ENCODE measurements around the gene SNUPN. TPM values are rescaled to one million over a fixed set of nuclear protein-coding genes. Genes with fewer than 3 reads are reported as not detected.
"Not testable (repeated sequence)": the region's sequence is repeated elsewhere in the genome, so short reads cannot be mapped to it uniquely, and the experiment has no call there.

SNUPN gene
- total and polyA plus RNA-seq, 4 experiments from 2014 or later = 21.0 to 35.2 (median 24.3) TPM

GRCh38 chr15:75596703-75597345, 28.7 kb downstream of the SNUPN start:
- Histone ChIP-seq H3K27ac (ENCODE audit: low read depth, low read length) (no peak overlapping the region), H3K27me3 (ENCODE audit: insufficient read depth, low read length) (no peaks in the 10 kb centered on the region), H3K9me3 (ENCODE audit: control insufficient read depth in 1 of 2, low read length in 2 of 2) (no peaks in the 10 kb centered on the region), H3K4me1 (ENCODE audit: insufficient read depth, low read length) (peaks cover 25% of the 10 kb centered on the region), H3K4me3 (ENCODE audit: low read length in 2 of 2) (no peak overlapping the region), H3K36me3 (ENCODE audit: insufficient read depth, low read length) (peaks cover 26% of the 10 kb centered on the region)
- no peak for DNase-seq
- Mint-ChIP-seq H3K27ac (peak overlapping the region in 2 of 7 donors; percentile 7 to 50), H3K9me3 (no peaks in the 10 kb centered on the region), H3K4me1 (peaks cover 18 to 26% (median 21%) of the 10 kb centered on the region in 4 donors), H3K4me3 (no peak overlapping the region), H3K36me3 (peaks cover 50 to 52% of the 10 kb centered on the region in 2 donors), H3K27me3 (no peaks in the 10 kb centered on the region)
- CTCF ChIA-PET (ENCODE audit: partially characterized antibody) = interaction anchor here (0.6 to 3.5 kb wide), 22 partner anchors 10 to 229 kb away, joined by 3 to 31 read pairs (median 4); partner anchors contain the start of genes IMP3, PTPN9 and SNUPN
- intact Hi-C loops (cut with micrococcal nuclease) = loop anchor here (2.0 to 5.0 kb wide), 2 partner anchors 44 to 85 kb away; partner anchors contain the start of gene IMP3
- POLR2A ChIA-PET (ENCODE audit: partially characterized antibody) = interaction anchor here (1.0 to 2.8 kb wide), 5 partner anchors 10 to 43 kb away, joined by 3 to 28 read pairs (median 8); partner anchors contain the start of genes IMP3, PTPN9 and SNUPN

- CTCF ChIA-PET (ENCODE audit: partially characterized antibody) = interaction anchor here (2.0 kb wide), 1 partner anchor 16 kb away, joined by 5 read pairs; the partner anchor contains the start of gene PTPN9
- peak overlapping the region in 3 of 7 donors; percentile 24 to 35 (median 27) for H3K27ac Mint-ChIP-seq
- no peak overlapping the region for H3K4me3 Mint-ChIP-seq
- H3K9me3 Mint-ChIP-seq = no peaks in the 10 kb centered on the region
- H3K36me3 Mint-ChIP-seq = peaks cover 37 to 44% of the 10 kb centered on the region in 2 donors
- Histone ChIP-seq H3K4me3 (ENCODE audit: low read length in 2 of 2) (no peak overlapping the region), H3K9me3 (ENCODE audit: control insufficient read depth in 1 of 2, low read length in 2 of 2) (no peaks in the 10 kb centered on the region), H3K4me1 (ENCODE audit: insufficient read depth, low read length) (peaks cover 25% of the 10 kb centered on the region), H3K27me3 (ENCODE audit: insufficient read depth, low read length) (no peaks in the 10 kb centered on the region), H3K36me3 (ENCODE audit: insufficient read depth, low read length) (peaks cover 13% of the 10 kb centered on the region), H3K27ac (ENCODE audit: low read depth, low read length) (no peak overlapping the region)
- H3K4me1 Mint-ChIP-seq = peaks cover 19 to 26% (median 24%) of the 10 kb centered on the region in 4 donors
- DNase-seq = no peak
- H3K27me3 Mint-ChIP-seq = no peaks in the 10 kb centered on the region
- POLR2A ChIA-PET (ENCODE audit: partially characterized antibody) = no interaction called here
- intact Hi-C loops (cut with micrococcal nuclease) = no loop called here
These were observed 31.2 kb downstream of the SNUPN start for GRCh38 chr15:75594276-75594675.

- CTCF ChIA-PET (ENCODE audit: partially characterized antibody) = interaction anchor here (0.7 to 1.5 kb wide), 3 partner anchors 49 to 136 kb away, joined by 3 to 6 read pairs (median 3); no protein-coding TSS in a partner anchor
- intact Hi-C loops (cut with micrococcal nuclease) = loop anchor here (1.0 kb wide), 1 partner anchor 22 kb away; no protein-coding TSS in a partner anchor
- Histone ChIP-seq H3K4me1 (ENCODE audit: insufficient read depth, low read length) (peaks cover under 1% of the 10 kb centered on the region), H3K27me3 (ENCODE audit: insufficient read depth, low read length) (no peaks in the 10 kb centered on the region), H3K27ac (ENCODE audit: low read depth, low read length) (no peak overlapping the region), H3K4me3 (ENCODE audit: low read length in 2 of 2) (no peak overlapping the region), H3K9me3 (ENCODE audit: control insufficient read depth in 1 of 2, low read length in 2 of 2) (no peaks in the 10 kb centered on the region), H3K36me3 (ENCODE audit: insufficient read depth, low read length) (peaks cover 6% of the 10 kb centered on the region)
- H3K4me1 Mint-ChIP-seq = peaks cover 6 to 17% (median 10%) of the 10 kb centered on the region in 4 donors
- H3K27ac Mint-ChIP-seq = peak overlapping the region in 3 of 7 donors; percentile 57 to 59 (median 57)
- no peaks in the 10 kb centered on the region for H3K27me3 Mint-ChIP-seq
- H3K4me3 Mint-ChIP-seq = no peak overlapping the region
- H3K9me3 Mint-ChIP-seq = no peaks in the 10 kb centered on the region
- POLR2A ChIA-PET (ENCODE audit: partially characterized antibody) = no interaction called here
- H3K36me3 Mint-ChIP-seq = peaks cover 21 to 29% of the 10 kb centered on the region in 2 donors
- DNase-seq = no peak
These were observed 33.7 kb downstream of the SNUPN start for GRCh38 chr15:75591655-75592364.

- Histone ChIP-seq H3K4me1 (ENCODE audit: insufficient read depth, low read length) (no peaks in the 10 kb centered on the region), H3K27ac (ENCODE audit: low read depth, low read length) (no peak overlapping the region), H3K9me3 (ENCODE audit: control insufficient read depth in 1 of 2, low read length in 2 of 2) (no peaks in the 10 kb centered on the region), H3K27me3 (ENCODE audit: insufficient read depth, low read length) (no peaks in the 10 kb centered on the region), H3K4me3 (ENCODE audit: low read length in 2 of 2) (no peak overlapping the region), H3K36me3 (ENCODE audit: insufficient read depth, low read length) (no peaks in the 10 kb centered on the region)
- DNase-seq = no peak
- ChIA-PET CTCF (ENCODE audit: partially characterized antibody) (interaction anchor here (1.5 kb wide), 1 partner anchor 82 kb away, joined by 6 read pairs; no protein-coding TSS in a partner anchor), POLR2A (ENCODE audit: partially characterized antibody) (interaction anchor here (1.1 kb wide), 1 partner anchor 135 kb away, joined by 3 read pairs; no protein-coding TSS in a partner anchor)
- H3K27me3 Mint-ChIP-seq = no peaks in the 10 kb centered on the region
- H3K36me3 Mint-ChIP-seq = peaks cover 7 to 17% of the 10 kb centered on the region in 2 donors
- H3K4me3 Mint-ChIP-seq = no peak overlapping the region
- H3K9me3 Mint-ChIP-seq = no peaks in the 10 kb centered on the region
- peak overlapping the region in 3 of 7 donors; percentile 5 to 81 (median 50) for H3K27ac Mint-ChIP-seq
- peaks cover 0 to 11% (median 6%) of the 10 kb centered on the region in 4 donors for H3K4me1 Mint-ChIP-seq
- intact Hi-C loops (cut with micrococcal nuclease) = no loop called here
These were observed 35.3 kb downstream of the SNUPN start for GRCh38 chr15:75590239-75590638.

- Mint-ChIP-seq H3K4me1 (peaks cover 0 to 11% (median 6%) of the 10 kb centered on the region in 4 donors), H3K36me3 (peaks cover 6 to 10% of the 10 kb centered on the region in 2 donors), H3K4me3 (no peak overlapping the region), H3K27ac (peak overlapping the region in 2 of 7 donors; percentile 67 to 70), H3K27me3 (no peaks in the 10 kb centered on the region), H3K9me3 (no peaks in the 10 kb centered on the region)
- ChIA-PET POLR2A (ENCODE audit: partially characterized antibody) (interaction anchor here (1.1 to 1.9 kb wide), 2 partner anchors 10 to 134 kb away, joined by 3 to 4 read pairs; partner anchors contain the start of gene PTPN9), CTCF (ENCODE audit: partially characterized antibody) (no interaction called here)
- Histone ChIP-seq H3K4me3 (ENCODE audit: low read length in 2 of 2) (no peak overlapping the region), H3K36me3 (ENCODE audit: insufficient read depth, low read length) (no peaks in the 10 kb centered on the region), H3K27me3 (ENCODE audit: insufficient read depth, low read length) (no peaks in the 10 kb centered on the region), H3K4me1 (ENCODE audit: insufficient read depth, low read length) (no peaks in the 10 kb centered on the region), H3K27ac (ENCODE audit: low read depth, low read length) (no peak overlapping the region), H3K9me3 (ENCODE audit: control insufficient read depth in 1 of 2, low read length in 2 of 2) (no peaks in the 10 kb centered on the region)
- DNase-seq = no peak
- intact Hi-C loops (cut with micrococcal nuclease) = no loop called here
These were observed 36.5 kb downstream of the SNUPN start for GRCh38 chr15:75589071-75589470.

GRCh38 chr15:75586422-75586821, 39.1 kb downstream of the SNUPN start:
- H3K4me3 ChIP-seq (ENCODE audit: low read length in 2 of 2); H3K27me3 ChIP-seq (ENCODE audit: insufficient read depth, low read length); H3K36me3 ChIP-seq (ENCODE audit: insufficient read depth, low read length); H3K9me3 Mint-ChIP-seq; H3K4me3 Mint-ChIP-seq; intact Hi-C loops (cut with micrococcal nuclease); H3K27ac ChIP-seq (ENCODE audit: low read depth, low read length); H3K9me3 ChIP-seq (ENCODE audit: control insufficient read depth in 1 of 2, low read length in 2 of 2); H3K4me1 ChIP-seq (ENCODE audit: insufficient read depth, low read length); H3K27me3 Mint-ChIP-seq; POLR2A ChIA-PET (ENCODE audit: partially characterized antibody); H3K36me3 Mint-ChIP-seq; DNase-seq; H3K4me1 Mint-ChIP-seq: not testable (repeated sequence)
- peak overlapping the region in 1 of 7 donors; percentile 22 for H3K27ac Mint-ChIP-seq
- CTCF ChIA-PET (ENCODE audit: partially characterized antibody) = interaction anchor here (1.0 kb wide), 1 partner anchor 56 kb away, joined by 3 read pairs; no protein-coding TSS in a partner anchor

GRCh38 chr15:75584121-75584520, 41.4 kb downstream of the SNUPN start:
- H3K9me3 Mint-ChIP-seq = no peaks in the 10 kb centered on the region
- no peaks in the 10 kb centered on the region for H3K27me3 Mint-ChIP-seq
- H3K27ac Mint-ChIP-seq = no peak overlapping the region
- intact Hi-C loops (cut with micrococcal nuclease) = no loop called here
- POLR2A ChIA-PET (ENCODE audit: partially characterized antibody) = no interaction called here
- no peaks in the 10 kb centered on the region for H3K27me3 ChIP-seq (ENCODE audit: insufficient read depth, low read length)
- H3K36me3 Mint-ChIP-seq = peaks cover 2 to 4% of the 10 kb centered on the region in 2 donors
- H3K4me1 Mint-ChIP-seq = peaks cover 8 to 9% (median 9%) of the 10 kb centered on the region in 4 donors
- CTCF ChIA-PET (ENCODE audit: partially characterized antibody) = no interaction called here
- no peak overlapping the region for H3K27ac ChIP-seq (ENCODE audit: low read depth, low read length)
- peaks cover 7% of the 10 kb centered on the region for H3K4me1 ChIP-seq (ENCODE audit: insufficient read depth, low read length)
- H3K9me3 ChIP-seq (ENCODE audit: control insufficient read depth in 1 of 2, low read length in 2 of 2) = no peaks in the 10 kb centered on the region
- H3K36me3 ChIP-seq (ENCODE audit: insufficient read depth, low read length) = no peaks in the 10 kb centered on the region
- DNase-seq = no peak
- H3K4me3 ChIP-seq (ENCODE audit: low read length in 2 of 2) = no peak overlapping the region
- no peak overlapping the region for H3K4me3 Mint-ChIP-seq
